ENCODE results near the gene UFC1.

GRCh38 chr1:161119092-161119903 is 34.5 kb upstream of the UFC1 start:
- no peak for TF ChIP-seq EZH2 (IDR thresholded peaks at IDR 0.05)
- peak; percentile 5; the same call in 1 of the 2 replicates for TF ChIP-seq POLR2AphosphoS5 (IDR thresholded peaks at IDR 0.05; ENCODE audit: borderline replicate concordance, low read depth, low read length)

All from SK-N-MC (cell line).